GM12892 (cell line): ENCODE results near the gene ZNF263.

Source experiments
- POLR2A ChIP-seq: IDR thresholded peaks from 2 replicates; pipeline ENCODE4 v1.6.1; 2011; ENCODE audit warnings: low read depth, low read length, control low read depth
- TAF1 ChIP-seq: IDR thresholded peaks from 2 replicates; pipeline ENCODE4 v1.6.1; 2011; ENCODE audit warnings: low read depth, mild to moderate bottlenecking, control low read depth, low read length, borderline replicate concordance

DNA sequence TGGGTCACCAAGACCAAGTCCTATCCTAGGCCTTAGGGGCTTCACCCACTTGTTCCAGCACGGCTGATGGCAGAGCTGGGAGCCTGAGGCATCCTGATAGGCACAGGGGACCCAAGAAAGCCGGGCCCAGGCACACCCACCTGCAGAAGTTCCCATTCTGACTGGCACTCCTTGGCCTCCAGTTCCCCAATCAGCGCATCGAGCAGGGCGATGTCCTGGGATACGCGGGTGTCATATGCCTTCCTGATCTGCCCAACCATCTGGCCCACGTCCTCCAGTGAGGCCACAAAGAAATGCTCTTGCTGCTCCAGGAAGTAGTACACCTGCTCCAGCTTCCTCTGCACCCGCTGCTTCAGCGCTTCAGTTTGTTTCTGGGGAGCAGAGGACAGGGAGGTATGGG lies 36.4 kb upstream of the ZNF263 start:
- no peak for TF ChIP-seq POLR2A
- TF ChIP-seq TAF1, result no peak
